Measurements from ENCODE around the gene DENND1A.

The DENND1A gene

DNA sequence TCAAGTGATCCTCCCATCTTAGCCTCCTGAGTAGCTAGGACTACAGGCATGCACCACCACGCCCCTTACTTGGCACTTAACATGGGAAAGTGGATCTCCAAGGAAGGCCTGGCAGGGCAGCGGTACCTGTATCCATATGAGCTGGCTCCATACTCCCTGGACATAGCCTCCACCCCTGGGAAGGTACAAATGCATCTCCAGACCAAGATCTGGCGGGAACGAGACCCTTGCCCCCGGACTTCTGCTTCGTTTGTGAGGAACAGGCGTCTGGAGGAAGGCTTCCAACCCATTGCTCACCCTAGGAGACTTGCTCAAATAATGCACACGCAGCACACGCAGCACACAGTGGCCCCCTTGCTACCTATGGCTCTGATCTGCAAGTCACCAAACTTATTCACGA lies 518.7 kb downstream of the DENND1A start:
- no peak overlapping the region for H3K4me3 ChIP-seq (ENCODE audit: low read length)
- TF ChIP-seq, protein P1, sequence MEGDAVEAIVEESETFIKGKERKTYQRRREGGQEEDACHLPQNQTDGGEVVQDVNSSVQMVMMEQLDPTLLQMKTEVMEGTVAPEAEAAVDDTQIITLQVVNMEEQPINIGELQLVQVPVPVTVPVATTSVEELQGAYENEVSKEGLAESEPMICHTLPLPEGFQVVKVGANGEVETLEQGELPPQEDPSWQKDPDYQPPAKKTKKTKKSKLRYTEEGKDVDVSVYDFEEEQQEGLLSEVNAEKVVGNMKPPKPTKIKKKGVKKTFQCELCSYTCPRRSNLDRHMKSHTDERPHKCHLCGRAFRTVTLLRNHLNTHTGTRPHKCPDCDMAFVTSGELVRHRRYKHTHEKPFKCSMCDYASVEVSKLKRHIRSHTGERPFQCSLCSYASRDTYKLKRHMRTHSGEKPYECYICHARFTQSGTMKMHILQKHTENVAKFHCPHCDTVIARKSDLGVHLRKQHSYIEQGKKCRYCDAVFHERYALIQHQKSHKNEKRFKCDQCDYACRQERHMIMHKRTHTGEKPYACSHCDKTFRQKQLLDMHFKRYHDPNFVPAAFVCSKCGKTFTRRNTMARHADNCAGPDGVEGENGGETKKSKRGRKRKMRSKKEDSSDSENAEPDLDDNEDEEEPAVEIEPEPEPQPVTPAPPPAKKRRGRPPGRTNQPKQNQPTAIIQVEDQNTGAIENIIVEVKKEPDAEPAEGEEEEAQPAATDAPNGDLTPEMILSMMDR (conservative IDR thresholded peaks at IDR 0.05; ENCODE audit: low read depth, low read length), result no peak
- no peak for DNase-seq (ENCODE audit: low read depth)

DNA sequence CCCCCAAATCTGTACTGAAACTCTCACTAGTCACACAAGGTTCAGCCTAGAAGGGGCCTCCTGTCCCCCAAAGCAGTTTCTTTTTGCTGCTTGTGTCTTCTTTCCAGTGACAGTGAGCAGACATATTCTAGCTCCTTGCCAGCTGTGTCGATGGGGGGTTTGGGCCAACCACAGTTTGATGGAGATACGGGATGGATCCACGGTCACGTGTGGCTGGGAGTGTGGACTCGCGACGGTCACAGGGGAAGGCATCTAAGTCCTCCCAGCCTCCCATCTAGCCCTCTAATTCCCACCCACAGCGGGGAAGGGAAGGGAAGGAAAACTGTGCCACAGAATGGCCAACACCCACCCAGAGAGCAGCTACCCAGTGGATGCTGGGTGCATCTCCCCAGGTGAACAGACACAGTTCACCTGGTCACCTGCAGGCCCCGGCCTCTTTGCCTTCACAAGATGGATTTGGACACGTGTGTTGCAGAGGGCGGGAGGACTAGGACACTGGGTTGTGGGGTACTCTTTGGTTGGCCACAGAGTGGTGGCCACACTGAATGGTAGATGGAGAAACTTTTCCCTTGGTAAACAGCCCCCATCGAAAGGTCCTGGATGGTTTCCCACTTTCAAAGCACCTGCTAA lies 519.5 kb downstream of the DENND1A start:
- TF ChIP-seq, protein P1 (conservative IDR thresholded peaks at IDR 0.05; ENCODE audit: low read depth, low read length), result no peak
- H3K4me3 ChIP-seq (ENCODE audit: low read length), result no peak overlapping the region
- DNase-seq (ENCODE audit: low read depth), result no peak

DNA sequence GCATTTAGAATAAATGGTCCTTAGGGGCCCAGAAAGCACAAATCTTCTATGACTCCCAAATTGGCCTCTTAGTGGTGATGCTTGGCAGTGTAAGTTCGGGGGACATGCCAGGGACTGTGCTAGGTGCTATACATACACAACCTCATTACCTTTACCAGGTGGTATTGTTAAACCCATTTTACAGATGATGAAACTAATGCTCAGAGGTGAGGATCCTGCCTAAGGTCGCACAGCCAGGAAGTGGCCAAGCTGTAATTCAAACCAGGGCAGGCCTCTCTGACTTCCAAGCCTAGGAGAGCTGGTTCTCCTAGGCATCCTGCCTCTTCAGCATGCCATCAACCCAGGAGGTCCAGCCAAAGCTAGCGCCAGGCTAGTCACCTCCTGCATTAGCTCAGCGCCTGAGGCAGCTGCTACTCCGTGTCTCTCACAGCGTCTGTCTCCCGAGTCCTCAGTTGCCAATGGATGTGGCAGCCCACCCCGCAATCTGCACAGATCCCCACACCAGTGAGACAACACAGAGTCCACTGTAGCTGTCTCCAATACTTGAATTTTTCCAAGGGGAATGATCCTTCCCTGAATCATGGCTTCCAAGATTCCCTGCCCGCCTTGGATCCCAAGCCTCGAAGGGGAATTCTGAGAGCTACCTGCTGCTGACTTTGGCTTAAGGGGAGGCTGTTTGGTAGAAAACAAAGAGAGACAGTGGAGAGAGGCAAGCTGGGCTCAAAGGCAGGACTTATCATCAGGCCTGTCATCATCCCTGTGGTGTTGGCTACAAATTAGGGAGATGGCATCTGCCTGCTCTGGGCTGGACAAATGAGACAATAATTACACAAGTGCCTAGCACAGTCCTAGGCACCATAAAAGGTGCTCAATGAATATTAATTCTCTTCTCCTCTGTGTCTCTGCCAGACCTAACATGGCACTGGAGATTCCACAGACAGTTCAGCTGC lies 521.3 kb downstream of the DENND1A start:
- H3K4me3 ChIP-seq (ENCODE audit: low read length), result no peak overlapping the region
- TF ChIP-seq, protein P1 (conservative IDR thresholded peaks at IDR 0.05; ENCODE audit: low read depth, low read length), result no peak
- DNase-seq (ENCODE audit: low read depth), result no peak

DNA sequence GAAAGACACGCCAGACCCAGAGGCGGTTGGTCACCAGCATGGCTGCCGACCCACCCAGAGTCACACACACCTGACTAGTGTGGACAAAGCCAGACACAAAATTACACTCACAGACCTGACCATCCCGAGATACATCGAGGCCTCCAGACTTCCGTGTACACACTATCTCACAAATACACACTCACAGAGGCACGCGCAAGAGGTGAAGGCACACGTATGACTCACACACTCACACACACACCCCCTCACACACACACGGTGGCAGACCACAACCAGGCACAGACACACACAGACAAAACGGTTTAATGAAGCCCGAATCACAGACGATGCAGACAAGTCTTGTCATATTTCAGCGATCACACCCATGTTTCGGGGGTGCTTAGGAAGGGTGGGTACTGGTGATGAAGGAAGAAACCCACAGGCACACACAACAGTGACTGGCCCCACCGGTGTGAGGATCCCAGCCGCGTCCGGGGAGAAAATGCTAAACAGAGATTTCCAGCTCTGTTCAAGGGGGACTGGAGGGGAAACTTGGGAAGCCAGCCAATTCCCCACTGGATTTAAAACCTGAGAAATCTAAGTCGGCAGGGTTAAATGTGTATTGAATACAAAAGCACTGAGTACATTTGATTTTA lies 522.6 kb downstream of the DENND1A start:
- TF ChIP-seq, protein P1 (conservative IDR thresholded peaks at IDR 0.05; ENCODE audit: low read depth, low read length), result no peak
- DNase-seq (ENCODE audit: low read depth), result peak; percentile 45
- peak overlapping the region; percentile 19 for H3K4me3 ChIP-seq (ENCODE audit: low read length)

DNA sequence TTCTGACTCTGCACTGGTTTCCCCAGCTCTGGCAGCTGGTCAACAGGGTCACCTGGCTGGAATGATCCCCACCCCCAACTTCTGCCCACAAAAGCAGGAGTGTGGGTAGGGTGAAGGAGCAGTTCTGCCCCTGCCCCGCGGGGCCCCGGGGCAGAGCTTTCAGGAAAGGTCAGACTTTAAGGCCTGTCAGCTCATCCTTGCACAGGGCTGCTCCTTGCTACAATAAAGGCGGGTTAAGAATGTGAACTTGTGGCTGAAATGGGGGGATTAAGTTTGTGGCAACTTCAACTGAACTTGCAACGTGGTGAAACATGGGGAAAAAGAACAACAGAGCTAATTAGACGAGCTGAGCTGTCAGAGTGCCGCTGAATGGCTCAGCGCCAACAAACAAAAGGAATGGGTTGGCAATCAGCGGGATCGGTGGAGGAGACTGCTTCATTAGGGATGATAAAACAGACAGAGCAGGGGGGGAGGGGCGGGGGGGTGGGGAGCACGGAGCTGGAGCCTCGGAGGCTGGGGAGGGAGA lies 523.2 kb downstream of the DENND1A start:
- peak overlapping the region; percentile 19 for H3K4me3 ChIP-seq (ENCODE audit: low read length)
- TF ChIP-seq, protein P1 (conservative IDR thresholded peaks at IDR 0.05; ENCODE audit: low read depth, low read length), result no peak
- peak; percentile 97 for DNase-seq (ENCODE audit: low read depth)

DNA sequence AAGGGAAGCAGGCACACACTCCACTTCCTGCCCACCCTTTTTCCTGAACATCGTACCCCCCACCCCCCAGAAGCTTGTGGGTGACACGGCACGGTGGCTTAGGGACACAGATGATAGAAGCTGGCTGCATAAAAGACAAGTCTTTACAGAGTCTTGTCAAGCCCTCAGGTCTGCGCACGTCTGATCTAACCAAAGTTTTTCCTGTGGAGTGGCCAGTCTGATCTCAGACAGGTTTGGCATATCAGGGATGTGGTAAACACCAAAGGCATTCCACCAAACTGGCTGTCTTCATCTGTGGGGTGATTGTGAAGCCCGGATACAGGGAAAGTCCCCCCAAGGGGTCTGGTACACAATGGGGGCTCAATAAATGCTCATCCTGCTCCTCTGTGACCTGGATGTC lies 523.9 kb downstream of the DENND1A start:
- DNase-seq (ENCODE audit: low read depth), result no peak
- no peak overlapping the region for H3K4me3 ChIP-seq (ENCODE audit: low read length)
- TF ChIP-seq, protein P1 (conservative IDR thresholded peaks at IDR 0.05; ENCODE audit: low read depth, low read length), result no peak

Measured in retinal pigment epithelial cell (primary cell).